NCI-H510A (cell line): ENCODE results near the gene TOR1AIP2.
"Not testable (repeated sequence)": the region's sequence is repeated elsewhere in the genome, so short reads cannot be mapped to it uniquely, and the experiment has no call there.

Experiments
- DNase-seq: peaks from one replicate; lab custom pipeline; 2025; lab: John Stamatoyannopoulos, UW

TOR1AIP2 gene

GRCh38 chr1:179807691-179808485, 69.7 kb downstream of the TOR1AIP2 start:
- no peak for DNase-seq

GRCh38 chr1:179807291-179807690, 70.3 kb downstream of the TOR1AIP2 start:
- no peak for DNase-seq

GRCh38 chr1:179806333-179806732, 71.3 kb downstream of the TOR1AIP2 start:
- no peak for DNase-seq

GRCh38 chr1:179805291-179806195, 72.1 kb downstream of the TOR1AIP2 start:
- DNase-seq = no peak

DNA sequence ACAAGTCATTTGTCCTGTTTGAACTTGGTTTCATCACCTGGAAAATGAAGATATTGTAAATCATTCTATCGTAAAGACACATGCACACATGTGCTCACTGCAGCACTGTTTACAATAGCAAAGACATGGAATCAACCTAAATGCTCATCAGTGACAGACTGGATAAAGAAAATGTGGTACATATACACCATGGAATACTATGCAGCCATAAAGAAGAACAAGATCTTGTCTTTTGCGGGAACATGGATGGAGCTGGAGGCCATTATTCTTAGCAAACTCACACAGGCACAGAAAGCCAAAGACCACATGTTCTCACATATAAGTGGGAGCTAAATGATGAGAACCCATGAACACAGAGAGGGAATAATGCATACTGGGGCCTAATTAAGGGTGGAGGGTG, 73.2 kb downstream of the TOR1AIP2 start:
- not testable (repeated sequence) for DNase-seq

DNA sequence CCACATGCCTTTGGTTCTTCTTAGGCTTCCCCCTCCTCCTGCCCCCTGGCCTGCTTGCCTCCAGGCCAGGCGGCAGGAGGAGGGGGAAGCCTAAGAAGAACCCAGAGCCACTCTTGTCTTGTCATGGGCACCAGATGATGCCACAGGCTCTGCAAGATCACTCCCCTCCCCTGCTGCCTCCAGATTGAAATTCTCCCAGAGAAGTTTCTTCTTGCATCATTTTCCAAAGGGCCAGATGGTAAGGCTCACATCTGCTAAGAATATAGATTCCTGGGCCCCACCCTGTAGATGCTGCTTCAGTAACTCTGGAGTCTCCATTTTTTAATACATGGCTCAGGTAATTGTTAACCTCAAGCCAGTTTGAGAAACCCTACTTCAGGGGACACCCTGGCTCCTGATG, 73.7 kb downstream of the TOR1AIP2 start:
- no peak for DNase-seq

GRCh38 chr1:179803104-179803503, 74.5 kb downstream of the TOR1AIP2 start:
- DNase-seq = no peak

GRCh38 chr1:179800481-179800880, 77.1 kb downstream of the TOR1AIP2 start:
- no peak for DNase-seq

DNA sequence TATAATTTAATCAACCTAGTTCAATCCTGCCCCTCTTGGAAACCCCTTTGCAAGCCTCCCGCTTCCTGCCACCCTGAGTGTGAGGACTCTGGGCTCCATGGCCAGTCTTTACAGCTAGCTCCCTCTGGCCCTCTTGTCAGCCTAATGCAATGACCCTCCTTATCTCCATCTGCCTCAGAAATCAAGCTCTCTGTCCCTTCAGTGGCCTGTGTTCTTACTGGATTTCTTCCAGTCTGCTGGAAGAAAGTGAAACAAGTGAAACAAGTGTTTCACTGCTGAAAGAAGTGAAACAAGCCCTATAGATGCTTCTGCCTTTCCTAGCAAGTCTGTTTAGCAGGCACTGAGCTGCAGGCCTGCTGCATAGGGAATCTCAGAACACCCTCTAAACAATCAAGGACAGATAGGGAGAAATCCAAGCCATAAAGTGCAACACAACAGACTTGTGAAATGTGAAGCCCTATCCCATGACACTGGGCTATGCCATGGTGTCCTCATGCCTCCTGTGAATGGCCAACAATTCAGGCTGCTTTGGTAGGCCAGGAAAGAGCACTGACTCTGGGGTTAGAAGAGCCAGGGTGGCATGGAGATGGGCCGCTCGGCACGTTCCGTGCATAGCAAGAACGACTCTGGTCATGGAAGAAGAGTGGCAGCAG, 78.6 kb downstream of the TOR1AIP2 start:
- DNase-seq = no peak

GRCh38 chr1:179798213-179798863, 79.3 kb downstream of the TOR1AIP2 start:
- no peak for DNase-seq

DNA sequence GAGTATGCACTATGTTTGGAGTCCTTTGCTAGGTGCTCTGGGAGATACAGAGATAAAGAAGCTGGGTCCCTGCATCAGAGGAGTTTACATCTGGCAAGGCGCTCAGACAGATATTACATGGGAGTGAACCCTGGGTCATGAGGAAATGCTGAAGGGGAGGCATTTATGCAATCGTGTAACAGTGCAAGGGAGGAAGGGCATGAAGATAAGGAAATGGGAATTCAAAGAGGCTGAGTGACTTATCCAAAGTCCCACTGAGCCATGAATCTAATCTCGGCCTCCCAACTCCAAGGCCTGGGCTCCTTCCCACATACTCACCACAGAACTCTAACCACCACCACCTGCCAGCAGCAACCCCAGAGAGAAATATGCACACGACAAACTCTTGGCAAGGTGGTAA, 82.9 kb downstream of the TOR1AIP2 start:
- no peak for DNase-seq

DNA sequence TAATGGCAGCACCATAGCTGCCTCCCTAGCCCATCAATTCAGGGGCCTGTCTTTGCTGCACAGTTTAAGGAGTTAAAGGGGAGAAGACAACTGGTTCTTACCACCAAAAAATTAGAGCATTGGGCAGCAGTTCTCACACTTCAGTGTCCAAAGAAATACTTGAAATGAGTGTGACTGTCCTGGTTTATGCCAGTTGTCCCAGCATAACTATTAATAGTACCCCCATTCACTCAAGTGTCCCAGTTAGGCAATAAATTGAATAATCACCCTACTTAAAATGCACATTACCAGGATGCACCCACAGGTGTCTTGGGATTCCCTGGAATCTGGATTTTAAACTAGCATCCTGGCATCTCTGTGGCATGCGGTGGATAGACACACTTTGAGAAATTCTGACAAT, 83.5 kb downstream of the TOR1AIP2 start:
- DNase-seq = no peak

DNA sequence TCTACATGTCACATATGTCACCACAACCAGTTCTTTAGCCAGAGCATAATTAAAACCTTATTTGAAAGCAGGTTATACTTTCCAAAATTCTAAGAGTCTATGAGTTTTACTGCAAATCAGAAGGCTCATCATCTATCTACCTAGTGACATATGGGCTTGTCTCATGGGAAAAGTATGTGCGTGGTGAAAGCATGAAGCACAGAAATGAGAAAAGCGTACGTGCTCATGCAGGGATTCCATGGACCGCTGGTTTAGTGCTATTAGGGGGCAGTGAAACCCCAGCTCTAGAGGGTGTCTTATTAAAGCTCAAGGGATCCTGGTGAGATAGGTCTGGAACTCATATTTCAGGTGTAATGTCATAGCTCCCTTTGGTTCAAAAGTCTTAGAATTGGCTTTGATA, 84.3 kb downstream of the TOR1AIP2 start:
- no peak for DNase-seq
